ENCODE data around the gene CREBL2. TPM values are rescaled to one million over a fixed set of nuclear protein-coding genes. Genes with fewer than 3 reads are reported as not detected.

CREBL2 gene
- total and polyA plus RNA-seq, 9 donors = 23.7 to 58.9 (median 38.2) TPM

DNA sequence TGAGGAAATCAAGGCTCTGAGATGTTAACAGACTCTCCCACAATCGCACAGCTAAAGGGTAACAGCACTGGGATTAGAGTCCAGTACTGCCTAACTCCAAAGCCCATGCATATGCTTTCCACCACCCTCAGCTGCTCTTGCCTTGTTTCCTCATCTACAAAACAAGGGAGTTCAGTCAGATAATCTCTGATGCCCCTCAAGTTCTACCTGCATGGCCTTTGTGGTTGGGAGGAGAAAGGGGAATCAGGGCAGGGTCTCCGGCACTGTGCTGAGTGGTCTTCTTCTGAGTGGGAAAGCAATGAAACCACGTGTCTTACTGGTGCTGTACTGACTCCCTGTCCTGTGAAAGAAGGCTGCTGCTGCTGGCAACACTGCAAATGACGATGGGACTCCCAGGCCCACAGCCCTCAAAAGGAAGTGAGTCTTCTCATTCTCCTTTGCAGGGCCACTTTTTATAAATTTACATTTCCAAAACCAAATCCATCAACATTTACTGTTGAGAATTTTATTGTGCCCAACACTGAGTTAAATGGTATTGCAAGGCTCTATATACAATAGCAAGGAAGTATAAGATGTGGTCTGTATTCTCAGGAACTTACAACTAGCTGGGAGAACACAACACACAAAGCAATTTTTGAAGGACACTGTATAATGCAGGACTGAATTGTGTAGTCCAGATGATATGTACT is 29.3 kb upstream of the CREBL2 start:
- TF ChIP-seq POLR2A (IDR thresholded peaks at IDR 0.05) (no peak), EP300 (IDR thresholded peaks at IDR 0.05) (no peak)
- TF ChIP-seq, protein P1, sequence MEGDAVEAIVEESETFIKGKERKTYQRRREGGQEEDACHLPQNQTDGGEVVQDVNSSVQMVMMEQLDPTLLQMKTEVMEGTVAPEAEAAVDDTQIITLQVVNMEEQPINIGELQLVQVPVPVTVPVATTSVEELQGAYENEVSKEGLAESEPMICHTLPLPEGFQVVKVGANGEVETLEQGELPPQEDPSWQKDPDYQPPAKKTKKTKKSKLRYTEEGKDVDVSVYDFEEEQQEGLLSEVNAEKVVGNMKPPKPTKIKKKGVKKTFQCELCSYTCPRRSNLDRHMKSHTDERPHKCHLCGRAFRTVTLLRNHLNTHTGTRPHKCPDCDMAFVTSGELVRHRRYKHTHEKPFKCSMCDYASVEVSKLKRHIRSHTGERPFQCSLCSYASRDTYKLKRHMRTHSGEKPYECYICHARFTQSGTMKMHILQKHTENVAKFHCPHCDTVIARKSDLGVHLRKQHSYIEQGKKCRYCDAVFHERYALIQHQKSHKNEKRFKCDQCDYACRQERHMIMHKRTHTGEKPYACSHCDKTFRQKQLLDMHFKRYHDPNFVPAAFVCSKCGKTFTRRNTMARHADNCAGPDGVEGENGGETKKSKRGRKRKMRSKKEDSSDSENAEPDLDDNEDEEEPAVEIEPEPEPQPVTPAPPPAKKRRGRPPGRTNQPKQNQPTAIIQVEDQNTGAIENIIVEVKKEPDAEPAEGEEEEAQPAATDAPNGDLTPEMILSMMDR (IDR thresholded peaks at IDR 0.05) = no peak
- DNase-seq = no peak
- no peaks in the 10 kb centered on the region for H3K4me1 ChIP-seq (ENCODE audit: insufficient read depth)
- 78 to 86% (median 83%) methylated on average over 4 of the region's 4 CpGs for WGBS, 3 donors
- no peak overlapping the region for H3K27ac ChIP-seq
- intact Hi-C loops (cut with DNase I) = no loop called here
- no peaks in the 10 kb centered on the region for H3K9me3 ChIP-seq
- no peak overlapping the region for H3K4me3 ChIP-seq
- no peaks in the 10 kb centered on the region for H3K36me3 ChIP-seq
- H3K27me3 ChIP-seq = no peaks in the 10 kb centered on the region

DNA sequence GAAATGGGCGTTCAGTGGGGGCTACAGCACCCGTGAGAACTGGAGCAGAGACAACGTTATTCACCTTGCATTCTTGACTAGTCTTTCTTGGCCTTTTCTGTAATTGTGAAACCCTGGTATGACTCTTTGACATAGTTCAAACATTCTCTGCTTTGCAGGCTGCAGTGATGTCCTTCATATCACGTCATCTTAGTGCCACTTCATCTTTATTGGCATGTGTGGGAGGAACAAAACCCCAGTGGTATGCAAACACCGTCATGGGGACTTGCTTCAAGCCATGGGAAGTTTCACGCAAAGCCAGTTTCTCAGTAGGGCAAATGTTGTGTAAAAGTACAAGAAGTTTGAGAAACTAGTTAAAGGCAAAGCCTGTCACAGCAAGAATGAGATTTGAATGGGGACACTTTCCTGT is 28.8 kb upstream of the CREBL2 start:
- H3K27ac ChIP-seq = no peak overlapping the region
- H3K4me1 ChIP-seq (ENCODE audit: insufficient read depth) = no peaks in the 10 kb centered on the region
- H3K36me3 ChIP-seq = no peaks in the 10 kb centered on the region
- TF ChIP-seq EP300 (IDR thresholded peaks at IDR 0.05) = no peak
- TF ChIP-seq, protein P1 (IDR thresholded peaks at IDR 0.05) = no peak
- TF ChIP-seq POLR2A (IDR thresholded peaks at IDR 0.05) = no peak
- H3K27me3 ChIP-seq = no peaks in the 10 kb centered on the region
- intact Hi-C loops (cut with DNase I) = no loop called here
- H3K4me3 ChIP-seq = no peak overlapping the region
- 55 to 70% (median 68%) methylated on average over 6 of the region's 6 CpGs for WGBS, 3 donors
- no peak for DNase-seq
- no peaks in the 10 kb centered on the region for H3K9me3 ChIP-seq

DNA sequence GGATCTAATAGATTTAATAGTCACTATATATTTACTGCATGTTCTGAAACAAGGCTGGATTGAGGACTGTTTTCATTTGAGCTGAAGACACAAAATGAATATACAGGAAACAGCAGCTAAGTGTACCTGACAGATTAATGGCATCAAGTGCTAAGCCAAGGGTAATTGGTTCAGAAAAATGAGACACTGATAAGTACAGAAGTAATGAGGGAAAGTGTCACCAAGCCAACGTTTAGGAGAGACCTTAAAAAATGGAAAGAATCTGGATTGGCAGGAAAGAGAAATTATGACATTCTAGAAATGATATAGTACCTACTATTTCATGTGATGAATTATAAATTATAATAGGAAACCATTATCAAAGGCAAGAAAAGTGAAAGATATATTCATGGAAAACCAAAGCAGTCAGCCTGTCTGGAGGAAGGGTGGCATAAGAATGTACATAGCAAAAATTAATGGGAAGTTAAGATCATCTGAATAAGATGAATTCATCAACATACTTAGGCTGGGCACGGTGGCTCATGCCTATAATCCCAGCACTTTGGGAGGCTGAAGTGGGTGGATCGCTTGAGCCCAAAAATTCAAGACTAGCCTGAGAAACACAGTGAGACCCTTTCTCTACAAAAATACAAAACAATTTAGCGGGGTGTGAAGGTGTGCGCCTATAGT is 28.0 kb upstream of the CREBL2 start:
- no peaks in the 10 kb centered on the region for H3K27me3 ChIP-seq
- DNase-seq = no peak
- H3K27ac ChIP-seq = no peak overlapping the region
- no peaks in the 10 kb centered on the region for H3K36me3 ChIP-seq
- intact Hi-C loops (cut with DNase I) = no loop called here
- TF ChIP-seq POLR2A (IDR thresholded peaks at IDR 0.05) = no peak
- TF ChIP-seq EP300 (IDR thresholded peaks at IDR 0.05) = no peak
- TF ChIP-seq, protein P1 (IDR thresholded peaks at IDR 0.05) = no peak
- no peaks in the 10 kb centered on the region for H3K9me3 ChIP-seq
- no peaks in the 10 kb centered on the region for H3K4me1 ChIP-seq (ENCODE audit: insufficient read depth)
- 66 to 69% (median 68%) methylated on average over 5 of the region's 5 CpGs for WGBS, 3 donors
- H3K4me3 ChIP-seq = no peak overlapping the region

GRCh38 chr12:12585115-12585863 is 26.4 kb upstream of the CREBL2 start:
- Histone ChIP-seq H3K36me3 (no peaks in the 10 kb centered on the region), H3K9me3 (no peaks in the 10 kb centered on the region), H3K4me1 (ENCODE audit: insufficient read depth) (no peaks in the 10 kb centered on the region), H3K27ac (no peak overlapping the region), H3K4me3 (no peak overlapping the region), H3K27me3 (no peaks in the 10 kb centered on the region)
- TF ChIP-seq, protein P1 (IDR thresholded peaks at IDR 0.05) = no peak
- TF ChIP-seq POLR2A (IDR thresholded peaks at IDR 0.05) = no peak
- no peak for TF ChIP-seq EP300 (IDR thresholded peaks at IDR 0.05)
- 81 to 92% (median 86%) methylated on average over 2 of the region's 2 CpGs for WGBS, 3 donors
- DNase-seq = no peak
- intact Hi-C loops (cut with DNase I) = no loop called here
